ENCODE results near the gene AK5.
"Not testable (repeated sequence)": the region's sequence is repeated elsewhere in the genome, so short reads cannot be mapped to it uniquely, and the experiment has no call there.

AK5 gene

DNA sequence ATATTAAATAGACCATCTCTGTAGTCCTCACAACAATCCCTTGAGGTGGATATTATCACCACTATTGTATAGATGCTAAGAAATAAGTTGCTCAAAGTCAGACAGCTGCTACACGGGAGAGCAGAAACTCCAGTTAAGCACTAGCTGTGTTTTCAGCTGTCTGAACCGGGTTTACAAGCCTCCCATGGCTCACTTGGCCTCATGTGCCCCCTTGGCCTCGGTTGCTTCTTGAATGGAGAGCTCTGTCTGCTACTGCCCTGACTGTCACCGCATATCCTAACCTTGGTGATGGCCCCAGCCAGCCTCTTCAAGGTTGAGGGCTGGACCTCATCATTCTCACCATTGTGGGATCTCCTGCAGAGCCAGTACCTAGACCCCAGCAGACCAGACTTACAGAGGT lies 123.4 kb downstream of the AK5 start:
- no peak for DNase-seq

DNA sequence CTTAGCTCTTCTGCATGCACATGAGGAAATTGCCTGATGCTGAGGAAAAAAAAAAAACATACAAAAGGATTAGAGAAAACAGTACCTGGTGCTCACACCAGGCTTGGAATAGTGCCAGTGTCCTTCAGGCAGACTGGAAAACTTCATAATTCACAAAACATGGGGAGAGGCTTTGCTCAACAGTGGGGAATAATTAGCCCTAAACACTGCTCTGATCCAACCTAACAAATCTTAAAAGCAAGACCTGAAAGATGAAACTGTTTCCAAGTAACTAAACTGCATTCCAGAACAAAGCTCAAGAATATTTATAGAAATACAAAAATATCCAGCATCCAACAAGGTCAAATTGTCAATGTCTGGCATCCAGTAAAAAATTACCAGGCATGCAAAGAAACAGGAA lies 124.8 kb downstream of the AK5 start:
- no peak for DNase-seq

DNA sequence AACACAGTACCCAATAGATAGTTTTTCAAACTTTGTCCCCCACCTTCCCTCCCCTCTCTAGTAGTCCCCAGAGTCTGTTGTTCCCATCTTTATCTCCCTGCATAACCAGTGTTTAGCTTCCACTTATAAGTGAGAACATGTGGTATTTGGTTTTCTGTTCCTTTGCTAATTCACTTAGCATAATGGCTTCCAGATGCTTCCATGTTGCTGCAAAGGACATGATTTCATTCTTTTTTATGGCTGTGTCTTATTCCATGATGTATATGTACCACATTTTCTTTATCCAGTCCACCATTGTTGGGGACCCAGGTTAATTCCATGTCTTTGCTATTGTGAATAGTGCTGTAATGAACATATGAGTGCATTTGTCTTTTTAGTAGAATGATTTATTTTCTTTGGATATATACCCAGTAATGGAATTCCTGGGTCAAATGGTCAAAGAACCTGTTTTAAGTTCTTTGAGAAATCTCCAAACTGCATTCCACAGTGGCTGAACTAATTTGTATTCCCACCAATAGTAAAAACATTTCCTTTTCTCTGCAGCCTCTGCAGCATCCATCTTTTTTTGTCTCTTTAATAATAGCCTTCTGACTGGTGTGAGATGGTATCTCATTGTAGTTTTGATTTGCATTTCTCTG lies 126.0 kb downstream of the AK5 start:
- no peak for DNase-seq

DNA sequence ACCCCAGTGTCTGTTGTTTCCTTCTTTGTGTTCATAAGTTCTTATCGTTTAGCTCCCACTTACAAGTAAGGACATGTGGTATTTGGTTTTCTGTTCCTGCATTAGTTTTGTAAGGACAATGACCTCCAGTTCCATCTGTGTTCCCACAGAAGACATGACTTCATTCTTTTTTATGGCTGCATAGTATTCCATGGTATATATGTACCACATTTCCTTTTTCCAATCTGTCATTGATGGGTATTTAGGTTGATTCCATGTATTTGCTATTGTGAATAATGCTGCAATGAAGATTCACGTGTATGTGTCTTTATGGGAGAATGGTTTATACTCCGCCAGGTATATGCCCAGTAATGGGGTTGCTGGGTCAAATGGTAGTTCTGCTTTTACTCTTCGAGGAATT lies 127.1 kb downstream of the AK5 start:
- DNase-seq = not testable (repeated sequence)

DNA sequence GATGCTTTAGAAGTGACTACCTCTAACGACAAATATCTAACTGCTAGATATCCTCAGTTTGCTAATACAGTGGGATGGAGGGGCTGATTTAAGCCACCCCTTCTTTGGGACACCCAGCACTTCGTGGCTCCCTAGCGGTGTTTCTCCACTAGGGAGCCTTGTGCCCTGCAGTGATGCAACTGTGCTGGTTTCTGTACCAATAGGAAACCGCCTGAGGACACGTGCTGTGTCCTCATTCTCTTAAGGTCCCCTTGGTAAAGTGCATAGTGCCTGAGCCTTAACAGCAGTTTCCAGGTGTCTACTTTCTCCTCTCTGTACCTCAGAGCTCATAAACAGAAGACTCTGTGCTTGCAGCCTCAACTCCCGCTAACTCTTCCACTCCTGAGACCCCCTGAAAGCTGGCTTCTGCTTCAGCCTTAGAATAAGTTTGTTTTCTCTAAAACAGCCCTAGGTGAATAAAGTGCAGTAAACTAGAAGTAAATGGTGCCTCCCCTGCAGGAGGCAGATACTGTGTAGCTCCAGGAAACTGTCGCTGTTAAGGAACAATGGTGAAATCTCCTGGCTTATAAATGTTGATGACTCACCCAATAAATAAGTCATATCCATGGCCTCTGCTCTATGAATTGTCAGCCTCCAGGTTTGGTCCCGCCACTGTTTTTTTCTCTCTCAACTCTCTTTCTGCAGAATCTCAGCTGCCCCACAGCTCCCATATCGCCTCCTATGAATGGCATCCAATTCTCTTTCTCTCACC lies 130.4 kb downstream of the AK5 start:
- no peak for DNase-seq

DNA sequence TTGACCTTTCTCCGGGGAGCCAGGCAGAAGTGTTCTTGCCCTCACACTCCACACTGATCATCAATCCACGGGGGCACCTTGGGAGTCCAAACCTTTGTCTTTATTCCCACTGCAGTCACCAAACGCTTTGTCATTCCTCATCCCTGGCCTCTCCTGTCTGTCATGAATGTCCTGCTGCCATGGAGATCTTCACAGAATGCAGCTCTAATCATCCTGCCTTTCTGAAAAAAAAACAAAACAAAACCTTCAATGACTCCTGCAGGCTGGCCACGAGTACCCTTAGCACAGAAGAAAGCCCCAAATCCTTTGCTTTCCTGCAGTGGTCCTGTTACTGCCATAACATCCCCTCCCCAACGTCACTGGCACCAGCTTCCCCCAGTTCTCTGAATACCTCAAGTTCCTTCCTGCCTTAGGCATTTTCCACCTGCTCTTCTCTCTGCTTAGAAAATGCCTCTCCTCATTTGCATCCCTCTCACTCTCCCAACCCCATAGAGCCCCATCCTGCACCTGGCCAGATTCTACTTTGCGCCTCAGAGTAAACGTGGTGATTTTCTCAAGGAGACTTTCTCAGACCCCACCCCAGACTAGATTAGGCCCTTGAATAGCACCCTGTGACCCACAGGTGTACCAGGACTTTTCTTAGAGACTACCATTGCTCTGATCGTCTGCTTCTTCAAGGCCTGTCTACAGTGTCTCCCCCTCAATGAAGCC lies 131.2 kb downstream of the AK5 start:
- DNase-seq = no peak

DNA sequence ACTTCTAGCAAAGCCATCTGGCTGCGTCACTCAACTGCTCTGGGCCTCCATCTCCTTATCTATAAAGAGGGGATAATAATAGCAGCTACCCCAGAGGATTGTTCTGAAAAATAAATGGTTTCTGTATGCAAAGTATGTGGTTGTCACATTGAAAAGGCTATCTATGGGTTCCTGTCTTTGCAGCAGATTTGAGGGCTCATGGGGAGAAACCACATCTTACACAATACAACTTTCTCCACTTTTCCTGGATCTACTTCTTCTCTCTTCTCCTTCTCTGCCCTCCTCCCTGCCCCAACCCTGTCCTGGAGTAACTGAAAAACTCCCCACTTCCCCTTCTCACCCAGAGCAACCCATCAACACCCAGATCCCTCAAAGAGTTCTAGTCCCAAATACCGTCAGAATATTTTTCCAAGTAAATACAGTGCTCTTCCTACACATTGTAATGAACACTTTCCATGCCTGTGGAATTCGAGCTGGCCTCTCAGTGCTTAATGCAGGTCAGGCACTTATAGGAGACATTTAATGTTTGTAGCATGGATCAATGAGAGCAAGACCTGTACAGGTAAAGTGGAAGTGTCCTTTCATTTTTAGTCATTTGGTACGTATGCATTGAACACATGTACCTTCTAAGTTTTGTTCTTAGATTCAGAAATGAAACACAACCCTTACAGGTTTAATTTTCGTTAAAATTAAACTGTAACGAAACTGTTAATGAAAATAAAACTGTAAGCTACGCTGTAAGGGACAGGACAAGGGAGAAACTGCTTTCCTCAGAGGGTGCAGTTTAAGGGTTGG lies 131.9 kb downstream of the AK5 start:
- no peak for DNase-seq

DNA sequence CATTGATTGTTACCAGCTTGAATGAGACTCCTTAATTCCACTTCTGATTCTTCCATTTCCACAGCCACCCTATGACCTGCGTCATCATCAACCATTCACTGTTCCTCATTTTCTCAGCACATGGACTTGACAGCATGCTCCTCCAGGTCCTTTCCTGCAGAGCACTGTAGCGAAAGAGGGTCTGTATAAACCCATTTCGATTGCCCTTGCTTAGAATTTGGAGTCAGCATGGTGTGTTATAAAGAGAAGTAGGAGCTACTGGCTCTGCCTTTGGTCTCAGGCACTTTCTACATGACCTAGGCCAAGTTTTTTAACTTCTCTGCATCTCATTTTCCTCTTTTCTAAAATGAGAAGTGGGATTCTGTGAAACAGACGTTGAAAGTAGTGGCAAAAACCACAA lies 133.8 kb downstream of the AK5 start:
- no peak for DNase-seq

DNA sequence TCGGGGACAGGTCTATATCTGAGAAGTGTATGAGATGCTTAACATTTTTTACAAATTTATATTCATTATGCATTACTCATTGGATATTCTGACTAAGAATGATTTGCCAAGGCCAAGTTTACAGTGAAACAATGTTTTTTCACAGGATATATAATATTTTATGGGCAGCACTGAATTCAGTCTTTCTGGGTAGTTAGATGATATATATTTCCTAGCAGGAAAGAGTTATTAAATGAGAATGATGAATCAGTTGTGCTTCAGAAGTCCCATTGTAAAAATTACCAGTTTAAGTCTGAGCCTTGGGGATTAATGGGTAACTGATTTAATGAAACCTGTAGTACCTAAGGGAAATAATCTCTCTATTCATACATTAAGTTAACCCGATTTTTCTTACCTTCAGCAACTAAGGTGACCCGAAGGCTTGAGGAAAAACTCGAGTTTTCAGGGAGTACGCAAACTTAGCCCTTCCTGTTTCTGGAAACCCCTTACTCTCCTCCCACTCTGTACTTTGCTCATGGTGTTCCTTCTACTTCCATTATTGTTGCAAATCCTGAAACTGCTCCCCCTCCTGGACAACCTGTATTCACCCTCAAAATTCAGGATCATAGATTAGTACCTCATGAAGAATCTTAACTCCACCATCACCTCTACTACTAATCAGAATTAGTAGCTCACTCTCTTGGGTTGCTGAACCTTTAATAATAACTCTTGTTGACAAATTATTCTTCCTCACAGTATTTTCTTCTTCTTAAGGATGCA lies 135.1 kb downstream of the AK5 start:
- no peak for DNase-seq

DNA sequence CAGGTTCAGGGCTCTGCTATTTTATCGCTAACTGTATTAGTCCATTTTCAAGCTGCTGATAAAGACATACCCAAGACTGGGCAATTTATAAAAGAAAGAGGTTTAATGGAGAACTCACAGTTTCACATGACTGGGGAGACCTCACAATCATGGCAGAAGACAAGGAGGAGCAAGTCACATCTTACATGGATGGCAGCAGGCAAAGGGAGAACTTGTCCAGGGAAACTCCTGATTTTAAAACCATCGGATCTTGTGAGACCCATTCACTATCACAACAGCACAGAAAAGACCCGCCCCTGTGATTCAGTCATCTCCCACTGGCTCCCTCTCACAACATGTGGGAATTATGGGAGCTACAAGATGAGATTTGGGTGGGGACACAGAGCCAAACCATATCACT lies 136.2 kb downstream of the AK5 start:
- not testable (repeated sequence) for DNase-seq

DNA sequence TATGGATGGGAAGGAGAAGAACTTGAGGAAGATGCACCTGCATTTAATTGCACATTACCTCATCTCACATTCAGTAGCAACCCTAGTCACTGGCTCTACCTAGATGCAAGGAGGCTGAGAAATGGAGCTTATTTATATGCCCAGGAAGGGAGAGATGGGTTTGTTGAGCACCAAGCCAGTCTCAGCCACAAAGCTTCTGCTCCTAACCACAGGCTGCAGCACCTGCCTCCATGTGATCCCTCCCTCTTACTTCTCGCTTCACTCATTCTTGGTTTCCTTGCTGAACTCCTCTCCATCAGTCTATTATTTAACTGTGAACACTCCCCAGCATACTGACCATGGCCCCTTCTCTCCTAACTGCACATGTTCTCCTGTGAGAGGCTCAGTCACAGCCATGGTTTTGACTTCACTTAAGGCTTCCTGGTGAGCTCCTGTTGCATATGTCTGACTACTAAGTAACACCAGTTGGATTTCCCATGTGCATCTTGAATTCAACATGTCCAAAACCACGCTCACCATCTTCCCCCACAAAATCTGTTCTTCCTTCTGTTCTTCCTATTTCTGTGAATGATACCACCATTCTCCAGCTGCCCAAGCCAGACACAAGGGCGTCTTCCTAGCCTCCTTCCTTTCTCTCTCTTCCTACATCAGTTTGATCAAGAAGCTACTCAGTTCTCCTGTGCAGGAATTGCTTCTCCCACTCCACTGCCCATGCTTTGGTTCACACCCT lies 139.8 kb downstream of the AK5 start:
- no peak for DNase-seq

DNA sequence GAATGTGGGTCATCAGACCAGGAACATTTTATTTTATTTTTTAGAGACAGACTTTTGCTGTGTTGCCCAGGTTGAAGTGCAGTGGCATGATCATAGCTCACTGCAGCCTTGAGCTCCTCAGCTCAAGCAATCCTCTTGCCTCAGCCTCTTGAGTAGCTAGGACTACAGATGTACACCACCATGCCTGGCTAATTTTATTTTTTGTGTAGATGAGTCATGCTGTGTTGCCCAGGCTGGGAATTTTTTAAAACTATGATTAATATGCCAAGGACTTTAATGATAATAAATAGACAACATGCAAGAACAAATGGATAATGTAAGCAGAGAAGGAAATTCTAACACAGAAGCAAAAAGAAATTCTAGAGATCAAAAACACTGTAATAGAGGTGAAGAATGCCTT lies 142.4 kb downstream of the AK5 start:
- DNase-seq = no peak

DNA sequence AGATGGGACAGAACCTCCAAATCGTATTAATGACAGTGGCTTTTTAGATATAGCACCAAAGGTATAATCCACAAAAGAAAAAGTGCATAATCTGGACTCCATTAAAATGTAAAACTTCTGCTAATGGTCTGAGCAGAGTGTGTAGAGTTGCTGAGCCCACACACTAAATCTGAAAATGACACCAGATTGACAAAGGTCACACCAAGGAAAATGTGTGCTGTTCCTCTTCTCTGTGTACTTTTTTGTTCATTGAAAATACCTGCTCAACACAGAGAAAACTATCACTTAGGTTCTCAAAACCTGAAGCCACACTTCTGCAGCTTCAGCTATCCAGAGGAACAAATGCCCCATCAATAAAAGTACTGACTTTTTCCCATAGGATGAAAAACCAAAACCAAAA lies 146.2 kb downstream of the AK5 start:
- DNase-seq = no peak

DNA sequence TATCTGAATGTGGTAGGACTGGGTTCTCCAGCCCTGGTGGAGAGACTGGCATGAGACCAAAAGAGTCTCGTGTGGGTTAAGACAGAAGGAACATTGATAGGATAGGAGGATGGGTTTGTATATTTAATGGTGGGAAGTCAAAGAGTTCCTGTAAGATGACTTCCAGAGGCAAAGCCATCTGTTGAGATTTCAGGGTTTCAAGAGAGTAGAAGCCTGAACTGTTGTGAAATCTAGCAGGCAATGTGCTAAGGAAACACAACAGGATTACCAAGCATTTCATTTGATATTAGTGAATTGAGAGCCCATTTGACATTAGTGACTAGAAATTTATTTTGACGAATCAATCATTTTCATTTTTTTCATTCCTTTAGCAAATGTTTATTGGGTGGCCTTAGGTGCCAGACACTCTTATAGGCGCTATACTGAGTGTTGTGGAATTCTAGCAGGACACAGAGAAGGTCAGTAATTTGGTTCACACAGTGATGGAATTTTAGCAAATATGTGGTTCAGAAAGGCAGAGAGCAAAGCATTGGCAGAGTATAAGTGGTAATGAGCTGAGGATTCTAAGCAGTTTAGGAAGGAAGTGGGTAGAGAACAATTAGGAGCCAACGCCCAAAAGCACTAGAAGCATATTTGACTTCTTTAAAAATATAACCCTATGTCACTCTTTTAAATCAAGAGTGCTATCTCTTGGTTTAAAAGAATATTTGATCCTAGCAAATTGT lies 149.3 kb downstream of the AK5 start:
- no peak for DNase-seq

DNA sequence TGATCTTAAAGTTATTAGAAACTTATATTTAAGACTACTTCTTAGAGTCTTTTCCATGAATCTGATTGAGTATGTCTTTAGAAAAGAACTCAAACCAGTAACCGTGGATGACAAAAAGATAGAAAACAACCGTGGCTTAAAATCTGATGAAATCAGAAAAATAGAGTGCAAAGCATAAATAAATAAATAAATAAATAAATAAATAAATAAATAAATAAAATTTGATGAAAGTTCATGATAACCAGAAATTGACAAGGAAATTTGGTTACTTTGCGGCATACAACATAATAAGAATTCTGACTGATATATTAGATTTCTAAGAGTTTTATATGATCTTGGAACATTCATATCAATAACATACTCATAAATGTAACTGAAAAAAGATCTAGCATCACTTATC lies 152.1 kb downstream of the AK5 start:
- DNase-seq = no peak

DNA sequence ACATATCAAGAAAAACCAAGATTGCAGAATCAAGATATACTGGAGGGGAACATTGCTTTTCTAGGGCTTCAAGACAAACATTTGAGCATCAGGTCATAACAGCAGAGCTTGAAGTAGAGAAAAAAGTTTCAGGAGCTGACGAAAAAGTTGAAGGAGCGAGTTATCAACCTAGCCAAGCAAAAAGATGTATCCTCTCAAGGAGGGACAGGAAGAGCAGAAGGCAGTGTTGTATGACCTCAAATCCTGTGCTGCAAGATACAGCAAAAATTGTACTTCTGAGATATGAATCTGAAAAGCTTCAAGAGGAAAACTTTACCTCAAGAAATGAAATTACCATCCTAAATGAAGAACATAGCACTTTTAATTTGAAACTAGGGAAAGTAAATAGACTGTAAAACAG lies 153.1 kb downstream of the AK5 start:
- DNase-seq = no peak

DNA sequence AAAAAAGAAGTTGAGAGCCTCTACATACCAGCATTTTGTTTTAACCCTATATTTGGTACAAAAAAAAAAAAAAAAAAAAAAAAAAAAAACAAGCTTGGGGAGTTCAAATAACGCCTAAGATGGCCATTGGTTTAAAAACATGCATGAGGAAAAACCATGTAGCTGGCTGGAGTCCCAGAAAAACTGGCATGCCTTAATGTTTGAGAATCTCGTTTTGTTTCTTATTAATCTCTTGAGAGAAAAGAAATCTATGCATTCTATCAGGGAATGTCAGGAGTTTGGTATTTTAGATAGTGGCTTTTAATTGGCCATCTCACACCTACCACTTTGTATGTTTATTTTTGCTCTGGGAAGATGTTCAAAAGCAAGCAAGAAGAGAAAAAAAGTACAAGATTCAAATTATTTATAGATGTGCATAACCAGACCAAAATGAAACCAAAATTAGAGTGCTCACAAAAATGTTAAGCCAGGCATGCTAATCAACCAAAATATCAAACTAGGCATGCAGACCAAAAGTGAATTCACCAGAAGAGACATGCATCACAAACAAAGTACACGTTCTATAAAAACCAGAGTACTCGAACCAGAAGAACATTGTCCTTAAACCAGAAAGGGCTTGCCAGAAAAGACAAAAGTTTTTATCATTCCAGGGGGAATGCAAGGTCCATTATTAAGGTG lies 156.6 kb downstream of the AK5 start:
- DNase-seq = no peak

DNA sequence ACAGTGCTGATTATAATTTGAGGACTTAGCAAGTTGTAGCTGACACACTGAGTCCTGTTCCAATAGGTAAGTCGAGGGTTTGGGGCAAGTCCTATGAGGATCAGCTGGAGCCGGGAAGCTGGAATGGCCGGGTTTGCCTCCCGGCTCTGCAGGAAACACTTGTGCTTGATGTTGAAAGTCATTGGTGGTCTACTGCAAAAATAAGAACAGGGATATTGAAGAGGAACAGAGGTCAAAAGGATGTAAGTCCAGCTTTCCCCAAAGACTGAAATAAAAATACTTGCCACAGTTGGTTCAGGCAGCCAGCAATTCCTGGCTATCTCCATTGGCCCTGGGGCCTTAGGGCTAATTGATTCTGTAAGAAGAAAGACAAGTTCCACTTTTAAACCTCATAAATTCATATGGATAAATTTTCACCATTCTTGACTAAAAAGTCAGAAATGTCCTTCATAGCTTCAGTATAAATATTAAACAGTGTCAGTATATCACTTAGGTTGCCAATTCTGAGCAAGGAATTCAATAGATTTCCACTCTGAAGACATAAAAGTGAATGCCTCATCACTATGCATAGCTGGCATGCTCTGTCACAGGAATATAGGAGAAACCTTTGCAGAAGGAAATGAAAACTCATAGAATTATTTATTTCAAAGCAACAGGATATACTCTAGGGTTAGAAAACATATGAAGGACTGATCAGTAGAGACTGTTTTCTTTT lies 165.2 kb downstream of the AK5 start:
- DNase-seq = no peak

DNA sequence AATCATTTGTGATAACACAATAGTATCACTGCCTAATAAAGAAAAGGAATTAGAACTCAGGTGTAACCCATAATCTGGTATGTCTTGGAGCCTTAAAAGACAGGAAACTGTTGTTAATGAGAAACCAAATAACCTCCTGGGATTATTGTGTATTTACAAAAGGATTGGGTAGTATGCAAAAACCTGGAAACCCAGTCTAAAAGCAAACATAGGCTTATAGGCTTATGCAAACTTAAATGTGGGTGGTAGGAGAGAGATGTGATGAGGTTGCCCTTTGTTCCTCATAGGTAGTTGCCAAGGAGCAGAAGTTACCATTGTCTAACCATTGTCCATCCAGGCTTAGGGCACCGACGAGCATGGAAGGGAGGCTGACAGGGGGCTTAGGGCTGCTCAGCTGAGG lies 165.8 kb downstream of the AK5 start:
- DNase-seq = no peak

DNA sequence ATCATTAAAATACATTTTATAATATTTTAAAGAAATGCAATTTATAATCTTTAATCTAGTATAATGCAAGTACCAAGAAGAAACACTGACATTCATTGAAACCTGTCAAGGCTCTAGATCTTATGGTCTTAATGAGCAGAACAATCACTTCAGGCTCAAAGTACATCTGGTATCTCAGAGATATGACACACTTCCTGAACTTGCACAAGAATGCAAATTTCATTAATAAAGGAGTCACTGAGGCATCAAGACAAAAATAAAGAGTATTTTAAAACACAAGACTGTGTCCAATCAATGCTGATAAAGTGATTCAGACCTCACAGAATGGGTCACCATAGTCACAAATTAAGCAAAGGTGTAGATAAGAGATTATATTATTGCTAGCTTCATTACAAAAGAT lies 178.1 kb downstream of the AK5 start:
- no peak for DNase-seq

Data from activated CD4-positive, CD25-positive, alpha-beta regulatory T cell (primary cell).